PC-9 (cell line): ENCODE results near the gene SHISA5. TPM values are rescaled to one million over a fixed set of nuclear protein-coding genes. Genes with fewer than 3 reads are reported as not detected.

ENCODE experiments used
- BruUV-seq: library from RNA; stranded (reverse); fragments of 400-500 nt; replicated peaks from 2 replicates; lab custom pipeline; 2021; lab: Mats Ljungman, UMichigan
- CTCF ChIA-PET: fragments of 300-600 bp; sonication (Branson Sonifier 250); formaldehyde crosslinking; loops from one replicate; lab custom pipeline; 2022; ENCODE audit warnings: antibody characterized with exemption; lab: Charles Lee
- POLR2A ChIA-PET: fragments of 300-600 bp; sonication (Branson Sonifier 250); formaldehyde crosslinking; loops from one replicate; lab custom pipeline; 2022; ENCODE audit warnings: antibody characterized with exemption; ENCODE audit not compliant: unreplicated experiment; lab: Charles Lee
- DNase-seq, 2 experiments: peaks; one replicate each; pipeline versions ENCODE4 v3.0.0 to v3.0.0-alpha.2; 2015 to 2022; ENCODE audit warnings: mixed read lengths in 1 of 2
- H2AFZ ChIP-seq: fragments of 200-600 bp; sonication (generic); 2 replicates; pipeline ENCODE4 v1.8.1; 2017; ENCODE audit warnings: antibody characterized with exemption
- H3F3A ChIP-seq: fragments of 200-600 bp; sonication (generic); 2 replicates; pipeline ENCODE4 v1.8.1; 2017; ENCODE audit warnings: antibody characterized with exemption, mild to moderate bottlenecking, low read depth; ENCODE audit not compliant: insufficient read depth
- H3K27ac ChIP-seq: fragments of 200-600 bp; sonication (generic); 2 replicates; pipeline ENCODE4 v1.6.1; 2016; ENCODE audit warnings: mixed run types
- H3K27me3 ChIP-seq: fragments of 200-600 bp; sonication (generic); 2 replicates; pipeline ENCODE4 v1.6.1; 2016; ENCODE audit warnings: low read depth, mixed run types; ENCODE audit not compliant: insufficient read depth
- H3K36me3 ChIP-seq: fragments of 200-600 bp; sonication (generic); 2 replicates; pipeline ENCODE4 v1.6.1; 2016; ENCODE audit warnings: low read depth, mixed run types
- H3K4me1 ChIP-seq: fragments of 200-600 bp; sonication (generic); replicated peaks from 2 replicates; pipeline ENCODE4 v1.6.1; 2016; ENCODE audit warnings: mixed run types; ENCODE audit not compliant: insufficient read depth
- H3K4me2 ChIP-seq: fragments of 200-600 bp; sonication (generic); 2 replicates; pipeline ENCODE4 v1.6.1; 2017; ENCODE audit warnings: mixed run types
- H3K4me3 ChIP-seq: fragments of 200-600 bp; sonication (generic); 2 replicates; pipeline ENCODE4 v1.6.1; 2016; ENCODE audit warnings: mixed run types
- H3K79me2 ChIP-seq: fragments of 200-600 bp; sonication (generic); 2 replicates; pipeline ENCODE4 v1.6.1; 2017; ENCODE audit warnings: low read depth, mixed run types
- H3K9me2 ChIP-seq: fragments of 200-600 bp; sonication (generic); 2 replicates; pipeline ENCODE4 v1.8.1; 2017; ENCODE audit warnings: mild to moderate bottlenecking; ENCODE audit not compliant: insufficient read depth
- H3K9me3 ChIP-seq: fragments of 200-600 bp; sonication (generic); 2 replicates; pipeline ENCODE4 v1.8.1; 2016; ENCODE audit warnings: low read depth; ENCODE audit not compliant: insufficient read depth
- H4K20me1 ChIP-seq: fragments of 200-600 bp; sonication (generic); 2 replicates; pipeline ENCODE4 v1.8.1; 2017; ENCODE audit not compliant: insufficient read depth
- CTCF ChIP-seq: fragments of 200-600 bp; sonication (generic); conservative IDR thresholded peaks from 2 replicates; pipeline ENCODE4 v1.6.1; 2017; ENCODE audit warnings: mixed run types, antibody characterized with exemption, mild to moderate bottlenecking, moderate library complexity
- EZH2 ChIP-seq: fragments of 200-600 bp; sonication (generic); IDR thresholded peaks from 2 replicates; pipeline ENCODE4 v1.8.0; 2017; ENCODE audit warnings: antibody characterized with exemption, low read depth
- intact Hi-C: fragments of 100-400 bp; cut with micrococcal nuclease; formaldehyde crosslinking; loops from one replicate; pipeline ENCODE4 v1.10.0; 2022; ENCODE audit not compliant: unreplicated experiment
- total RNA-seq: library from RNA; stranded (reverse); gene quantifications from 2 replicates; pipeline ENCODE4 v1.2.3, GENCODE V29; 2021

SHISA5 gene
- total RNA-seq, 1 experiment from 2014 or later, result 133 TPM

- H3K9me2 ChIP-seq, result no peaks in the 10 kb centered on the region
- no peaks in the 10 kb centered on the region for H3K27me3 ChIP-seq
- peaks cover 49% of the 10 kb centered on the region for H3K4me1 ChIP-seq
- no peak for DNase-seq
- H3K4me2 ChIP-seq, result peak overlapping the region; percentile 65
- TF ChIP-seq EZH2 (no peak), CTCF (no peak)
- BruUV-seq, result no TSS peak
- H3K36me3 ChIP-seq, result no peaks in the 10 kb centered on the region
- no peaks in the 10 kb centered on the region for H4K20me1 ChIP-seq
- no peak overlapping the region for H3K4me3 ChIP-seq
- CTCF ChIA-PET, result interaction anchor here (0.5 to 2.8 kb wide), 4 partner anchors 34 to 479 kb away, joined by 3 to 19 read pairs (median 4); no protein-coding TSS in a partner anchor
- H2AFZ ChIP-seq, result no peak overlapping the region
- intact Hi-C loops, result loop anchor here (10.0 kb wide), 1 partner anchor 130 kb away; the partner anchor contains the start of gene NME6
- peaks cover 38% of the 10 kb centered on the region for H3K79me2 ChIP-seq
- POLR2A ChIA-PET, result interaction anchor here (0.6 to 1.1 kb wide), 3 partner anchors 164 to 401 kb away, joined by 3 to 5 read pairs (median 4); no protein-coding TSS in a partner anchor
- peak overlapping the region; percentile 86 for H3K27ac ChIP-seq
- no peaks in the 10 kb centered on the region for H3K9me3 ChIP-seq
- H3F3A ChIP-seq, result peaks cover 32% of the 10 kb centered on the region
These were observed 69.3 kb downstream of the SHISA5 start for GRCh38 chr3:48434591-48435222.

- intact Hi-C loops, result loop anchor here (10.0 kb wide), 1 partner anchor 129 kb away; the partner anchor contains the start of gene NME6
- Histone ChIP-seq H3K27me3 (no peaks in the 10 kb centered on the region), H3K9me3 (no peaks in the 10 kb centered on the region), H3K4me1 (peaks cover 49% of the 10 kb centered on the region), H2AFZ (no peak overlapping the region), H3K4me2 (peak overlapping the region; percentile 65), H3F3A (peaks cover 32% of the 10 kb centered on the region), H3K36me3 (no peaks in the 10 kb centered on the region), H3K27ac (peak overlapping the region; percentile 86), H3K9me2 (no peaks in the 10 kb centered on the region), H3K4me3 (peak overlapping the region; percentile 43; the same call in 1 of the 2 replicates), H3K79me2 (peaks cover 27% of the 10 kb centered on the region), H4K20me1 (no peaks in the 10 kb centered on the region)
- POLR2A ChIA-PET, result interaction anchor here (0.5 to 1.1 kb wide), 8 partner anchors 11 to 699 kb away, joined by 3 to 5 read pairs (median 4); partner anchors contain the start of gene USP19
- CTCF ChIA-PET, result interaction anchor here (0.6 to 2.8 kb wide), 4 partner anchors 33 to 480 kb away, joined by 3 to 19 read pairs (median 3); no protein-coding TSS in a partner anchor
- DNase-seq, result peak; percentile 89 to 90
- no peak for TF ChIP-seq CTCF
- TF ChIP-seq EZH2, result no peak
- BruUV-seq, result TSS peak; percentile 70
These were observed 70.4 kb downstream of the SHISA5 start for GRCh38 chr3:48433472-48434118.
